ENCODE results near the gene ARHGAP4.

The ARHGAP4 gene

GRCh38 chrX:153934762-153935325 lies 8.8 kb upstream of the ARHGAP4 start, which contains the start of gene NAA10:
Gene NAA10, minus strand, starts transcription at chrX:153935037. Its CDS starts 133 bp downstream, at chrX:153934904.
- H3K4me3 ChIP-seq (ENCODE audit: insufficient read length, low read depth): peak within 1 kb of the TSS; percentile 64
- H3K36me3 ChIP-seq (ENCODE audit: insufficient read depth, insufficient read length, low read length): peaks cover 27% of the 10 kb centered on the region
- H3K9ac ChIP-seq (ENCODE audit: insufficient read length, low read depth): peak within 1 kb of the TSS; percentile 67
- H3K9me3 ChIP-seq (ENCODE audit: insufficient read depth, low read length): no peaks in the 10 kb centered on the region
- no peak for TF ChIP-seq SUZ12 (IDR thresholded peaks at IDR 0.05; ENCODE audit: extremely low read depth, insufficient read depth, insufficient read length)
- no peak for TF ChIP-seq ZNF274 (IDR thresholded peaks at IDR 0.05; ENCODE audit: low read depth, low read length)
- no peak for TF ChIP-seq YY1 (IDR thresholded peaks at IDR 0.05; ENCODE audit: insufficient read depth, insufficient read length)
- no peak for DNase-seq (ENCODE audit: low read depth, low spot score)
- H3K27me3 ChIP-seq (ENCODE audit: insufficient read depth, insufficient read length): no peaks in the 10 kb centered on the region
- H3K4me1 ChIP-seq (ENCODE audit: insufficient read depth, insufficient read length): peaks cover under 1% of the 10 kb centered on the region

- H3K27me3 ChIP-seq (ENCODE audit: insufficient read depth, insufficient read length): no peaks in the 10 kb centered on the region
- H3K9ac ChIP-seq (ENCODE audit: insufficient read length, low read depth): peak overlapping the region; percentile 67
- DNase-seq (ENCODE audit: low read depth, low spot score): no peak
- no peaks in the 10 kb centered on the region for H3K4me1 ChIP-seq (ENCODE audit: insufficient read depth, insufficient read length)
- peaks cover 33% of the 10 kb centered on the region for H3K36me3 ChIP-seq (ENCODE audit: insufficient read depth, insufficient read length, low read length)
- peak overlapping the region; percentile 64 for H3K4me3 ChIP-seq (ENCODE audit: insufficient read length, low read depth)
- no peaks in the 10 kb centered on the region for H3K9me3 ChIP-seq (ENCODE audit: insufficient read depth, low read length)
- TF ChIP-seq ZNF274 (IDR thresholded peaks at IDR 0.05; ENCODE audit: low read depth, low read length) (no peak), SUZ12 (IDR thresholded peaks at IDR 0.05; ENCODE audit: extremely low read depth, insufficient read depth, insufficient read length) (no peak), YY1 (IDR thresholded peaks at IDR 0.05; ENCODE audit: insufficient read depth, insufficient read length) (no peak)
These were observed 8.2 kb upstream of the ARHGAP4 start for GRCh38 chrX:153934148-153934761.

GRCh38 chrX:153933748-153934147 lies 7.7 kb upstream of the ARHGAP4 start:
- no peaks in the 10 kb centered on the region for H3K27me3 ChIP-seq (ENCODE audit: insufficient read depth, insufficient read length)
- H3K4me3 ChIP-seq (ENCODE audit: insufficient read length, low read depth): peak overlapping the region; percentile 64
- H3K4me1 ChIP-seq (ENCODE audit: insufficient read depth, insufficient read length): no peaks in the 10 kb centered on the region
- H3K36me3 ChIP-seq (ENCODE audit: insufficient read depth, insufficient read length, low read length): peaks cover 35% of the 10 kb centered on the region
- no peak for DNase-seq (ENCODE audit: low read depth, low spot score)
- TF ChIP-seq ZNF274 (IDR thresholded peaks at IDR 0.05; ENCODE audit: low read depth, low read length) (no peak), YY1 (IDR thresholded peaks at IDR 0.05; ENCODE audit: insufficient read depth, insufficient read length) (no peak), SUZ12 (IDR thresholded peaks at IDR 0.05; ENCODE audit: extremely low read depth, insufficient read depth, insufficient read length) (no peak)
- no peaks in the 10 kb centered on the region for H3K9me3 ChIP-seq (ENCODE audit: insufficient read depth, low read length)
- peak overlapping the region; percentile 67 for H3K9ac ChIP-seq (ENCODE audit: insufficient read length, low read depth)

- H3K4me1 ChIP-seq (ENCODE audit: insufficient read depth, insufficient read length): no peaks in the 10 kb centered on the region
- TF ChIP-seq SUZ12 (IDR thresholded peaks at IDR 0.05; ENCODE audit: extremely low read depth, insufficient read depth, insufficient read length): no peak
- TF ChIP-seq ZNF274 (IDR thresholded peaks at IDR 0.05; ENCODE audit: low read depth, low read length): no peak
- no peak for TF ChIP-seq YY1 (IDR thresholded peaks at IDR 0.05; ENCODE audit: insufficient read depth, insufficient read length)
- DNase-seq (ENCODE audit: low read depth, low spot score): no peak
- H3K9me3 ChIP-seq (ENCODE audit: insufficient read depth, low read length): no peaks in the 10 kb centered on the region
- H3K9ac ChIP-seq (ENCODE audit: insufficient read length, low read depth): no peak overlapping the region
- H3K4me3 ChIP-seq (ENCODE audit: insufficient read length, low read depth): no peak overlapping the region
- H3K36me3 ChIP-seq (ENCODE audit: insufficient read depth, insufficient read length, low read length): peaks cover 35% of the 10 kb centered on the region
- no peaks in the 10 kb centered on the region for H3K27me3 ChIP-seq (ENCODE audit: insufficient read depth, insufficient read length)
These were observed 6.3 kb upstream of the ARHGAP4 start for GRCh38 chrX:153932220-153932915.

- DNase-seq (ENCODE audit: low read depth, low spot score): no peak
- Histone ChIP-seq H3K27me3 (ENCODE audit: insufficient read depth, insufficient read length) (no peaks in the 10 kb centered on the region), H3K36me3 (ENCODE audit: insufficient read depth, insufficient read length, low read length) (peaks cover 35% of the 10 kb centered on the region), H3K4me3 (ENCODE audit: insufficient read length, low read depth) (no peak overlapping the region), H3K9ac (ENCODE audit: insufficient read length, low read depth) (no peak overlapping the region), H3K4me1 (ENCODE audit: insufficient read depth, insufficient read length) (no peaks in the 10 kb centered on the region), H3K9me3 (ENCODE audit: insufficient read depth, low read length) (no peaks in the 10 kb centered on the region)
- TF ChIP-seq ZNF274 (IDR thresholded peaks at IDR 0.05; ENCODE audit: low read depth, low read length) (no peak), YY1 (IDR thresholded peaks at IDR 0.05; ENCODE audit: insufficient read depth, insufficient read length) (no peak), SUZ12 (IDR thresholded peaks at IDR 0.05; ENCODE audit: extremely low read depth, insufficient read depth, insufficient read length) (no peak)
These were observed 5.7 kb upstream of the ARHGAP4 start for GRCh38 chrX:153931748-153932147.

GRCh38 chrX:153931151-153931550 lies 5.1 kb upstream of the ARHGAP4 start:
- Histone ChIP-seq H3K9me3 (ENCODE audit: insufficient read depth, low read length) (no peaks in the 10 kb centered on the region), H3K27me3 (ENCODE audit: insufficient read depth, insufficient read length) (no peaks in the 10 kb centered on the region), H3K4me1 (ENCODE audit: insufficient read depth, insufficient read length) (no peaks in the 10 kb centered on the region)

More at GRCh38 chrX:153931151-153931550, 5.1 kb upstream of the ARHGAP4 start:
- DNase-seq (ENCODE audit: low read depth, low spot score): no peak
- TF ChIP-seq ZNF274 (IDR thresholded peaks at IDR 0.05; ENCODE audit: low read depth, low read length) (no peak), SUZ12 (IDR thresholded peaks at IDR 0.05; ENCODE audit: extremely low read depth, insufficient read depth, insufficient read length) (no peak), YY1 (IDR thresholded peaks at IDR 0.05; ENCODE audit: insufficient read depth, insufficient read length) (no peak)
- Histone ChIP-seq H3K36me3 (ENCODE audit: insufficient read depth, insufficient read length, low read length) (peaks cover 35% of the 10 kb centered on the region), H3K9ac (ENCODE audit: insufficient read length, low read depth) (no peak overlapping the region), H3K4me3 (ENCODE audit: insufficient read length, low read depth) (no peak overlapping the region)

Measured in NT2/D1 (cell line).